Measurements from ENCODE around the gene SPATA20. TPM values are rescaled to one million over a fixed set of nuclear protein-coding genes. Genes with fewer than 3 reads are reported as not detected.

Gene SPATA20
- total and polyA plus RNA-seq, 4 donors, result 15.6 to 42.4 (median 19.6) TPM

DNA sequence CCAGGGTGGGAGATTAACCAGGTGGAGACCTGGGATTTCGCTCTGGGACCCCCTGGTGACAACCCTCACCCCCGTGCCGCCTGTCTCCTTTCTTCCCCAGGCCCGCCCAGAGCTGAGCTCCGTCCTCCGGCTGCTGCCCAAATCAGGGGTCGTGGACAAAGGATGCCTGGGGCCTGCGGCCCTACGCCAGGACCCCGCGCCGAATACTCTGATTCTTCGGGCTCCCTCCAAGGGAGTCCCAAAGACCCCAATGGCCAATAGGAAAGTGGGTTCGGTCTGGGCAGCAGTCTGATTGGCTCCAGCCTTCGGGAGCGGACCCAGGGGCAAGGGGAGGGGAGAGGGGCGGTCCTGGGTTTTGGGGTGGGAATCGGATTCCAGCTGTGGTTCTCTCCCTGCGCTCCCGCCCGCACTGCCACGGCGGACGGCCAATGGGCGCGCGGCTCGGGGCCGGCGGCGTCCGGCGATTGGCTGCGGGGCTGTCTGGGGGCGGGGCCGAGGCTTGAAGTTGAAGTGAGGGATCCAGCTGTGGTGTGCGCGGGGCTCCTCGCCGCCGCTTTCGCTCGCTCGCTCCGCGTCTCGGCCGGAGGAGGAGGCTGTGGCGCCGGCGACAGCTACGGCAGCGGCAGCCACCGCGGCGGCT lies 13.3 kb downstream of the SPATA20 start, which contains the start of gene CACNA1G:
Gene CACNA1G, plus strand, starts transcription at position 531 of the 640 bp plus-strand sequence. CDS start 745 bp downstream, outside the sequence.
- TF ChIP-seq NR2F2 (IDR thresholded peaks at IDR 0.05) (no peak), RAD21 (IDR thresholded peaks at IDR 0.05) (no peak), SP1 (IDR thresholded peaks at IDR 0.05) (no peak), RXRA (IDR thresholded peaks at IDR 0.05) (no peak), HNF4G (IDR thresholded peaks at IDR 0.05) (no peak), JUND (IDR thresholded peaks at IDR 0.05) (no peak), GABPA (IDR thresholded peaks at IDR 0.05 in 1 of 2, conservative IDR thresholded peaks at IDR 0.05 in 1 of 2) (no peak), FOXA1 (IDR thresholded peaks at IDR 0.05) (no peak), TAF1 (conservative IDR thresholded peaks at IDR 0.05) (no peak), EGR1 (IDR thresholded peaks at IDR 0.05; ENCODE audit: low read depth in 2 of 2) (no peak)
- TF ChIP-seq, protein P1, sequence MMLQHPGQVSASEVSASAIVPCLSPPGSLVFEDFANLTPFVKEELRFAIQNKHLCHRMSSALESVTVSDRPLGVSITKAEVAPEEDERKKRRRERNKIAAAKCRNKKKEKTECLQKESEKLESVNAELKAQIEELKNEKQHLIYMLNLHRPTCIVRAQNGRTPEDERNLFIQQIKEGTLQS (IDR thresholded peaks at IDR 0.05), result no peak
- TF ChIP-seq, protein P2, sequence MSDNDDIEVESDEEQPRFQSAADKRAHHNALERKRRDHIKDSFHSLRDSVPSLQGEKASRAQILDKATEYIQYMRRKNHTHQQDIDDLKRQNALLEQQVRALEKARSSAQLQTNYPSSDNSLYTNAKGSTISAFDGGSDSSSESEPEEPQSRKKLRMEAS (IDR thresholded peaks at IDR 0.05), result no peak
- TF ChIP-seq, protein P3, sequence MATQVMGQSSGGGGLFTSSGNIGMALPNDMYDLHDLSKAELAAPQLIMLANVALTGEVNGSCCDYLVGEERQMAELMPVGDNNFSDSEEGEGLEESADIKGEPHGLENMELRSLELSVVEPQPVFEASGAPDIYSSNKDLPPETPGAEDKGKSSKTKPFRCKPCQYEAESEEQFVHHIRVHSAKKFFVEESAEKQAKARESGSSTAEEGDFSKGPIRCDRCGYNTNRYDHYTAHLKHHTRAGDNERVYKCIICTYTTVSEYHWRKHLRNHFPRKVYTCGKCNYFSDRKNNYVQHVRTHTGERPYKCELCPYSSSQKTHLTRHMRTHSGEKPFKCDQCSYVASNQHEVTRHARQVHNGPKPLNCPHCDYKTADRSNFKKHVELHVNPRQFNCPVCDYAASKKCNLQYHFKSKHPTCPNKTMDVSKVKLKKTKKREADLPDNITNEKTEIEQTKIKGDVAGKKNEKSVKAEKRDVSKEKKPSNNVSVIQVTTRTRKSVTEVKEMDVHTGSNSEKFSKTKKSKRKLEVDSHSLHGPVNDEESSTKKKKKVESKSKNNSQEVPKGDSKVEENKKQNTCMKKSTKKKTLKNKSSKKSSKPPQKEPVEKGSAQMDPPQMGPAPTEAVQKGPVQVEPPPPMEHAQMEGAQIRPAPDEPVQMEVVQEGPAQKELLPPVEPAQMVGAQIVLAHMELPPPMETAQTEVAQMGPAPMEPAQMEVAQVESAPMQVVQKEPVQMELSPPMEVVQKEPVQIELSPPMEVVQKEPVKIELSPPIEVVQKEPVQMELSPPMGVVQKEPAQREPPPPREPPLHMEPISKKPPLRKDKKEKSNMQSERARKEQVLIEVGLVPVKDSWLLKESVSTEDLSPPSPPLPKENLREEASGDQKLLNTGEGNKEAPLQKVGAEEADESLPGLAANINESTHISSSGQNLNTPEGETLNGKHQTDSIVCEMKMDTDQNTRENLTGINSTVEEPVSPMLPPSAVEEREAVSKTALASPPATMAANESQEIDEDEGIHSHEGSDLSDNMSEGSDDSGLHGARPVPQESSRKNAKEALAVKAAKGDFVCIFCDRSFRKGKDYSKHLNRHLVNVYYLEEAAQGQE (IDR thresholded peaks at IDR 0.05), result no peak
- TF ChIP-seq, protein P4, sequence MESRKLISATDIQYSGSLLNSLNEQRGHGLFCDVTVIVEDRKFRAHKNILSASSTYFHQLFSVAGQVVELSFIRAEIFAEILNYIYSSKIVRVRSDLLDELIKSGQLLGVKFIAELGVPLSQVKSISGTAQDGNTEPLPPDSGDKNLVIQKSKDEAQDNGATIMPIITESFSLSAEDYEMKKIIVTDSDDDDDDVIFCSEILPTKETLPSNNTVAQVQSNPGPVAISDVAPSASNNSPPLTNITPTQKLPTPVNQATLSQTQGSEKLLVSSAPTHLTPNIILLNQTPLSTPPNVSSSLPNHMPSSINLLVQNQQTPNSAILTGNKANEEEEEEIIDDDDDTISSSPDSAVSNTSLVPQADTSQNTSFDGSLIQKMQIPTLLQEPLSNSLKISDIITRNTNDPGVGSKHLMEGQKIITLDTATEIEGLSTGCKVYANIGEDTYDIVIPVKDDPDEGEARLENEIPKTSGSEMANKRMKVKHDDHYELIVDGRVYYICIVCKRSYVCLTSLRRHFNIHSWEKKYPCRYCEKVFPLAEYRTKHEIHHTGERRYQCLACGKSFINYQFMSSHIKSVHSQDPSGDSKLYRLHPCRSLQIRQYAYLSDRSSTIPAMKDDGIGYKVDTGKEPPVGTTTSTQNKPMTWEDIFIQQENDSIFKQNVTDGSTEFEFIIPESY (IDR thresholded peaks at IDR 0.05), result no peak
- H3K36me3 ChIP-seq (ENCODE audit: control insufficient read depth in 4 of 4, insufficient read depth in 3 of 4, low read depth in 1 of 4, low read length in 3 of 4), result peaks cover 0 to 4% (median 0%) of the 10 kb centered on the region in 4 donors
- H3K9ac ChIP-seq (ENCODE audit: low read depth in 1 of 2, low read length in 2 of 2), result no peak within 1 kb of the TSS
- peaks cover 11 to 21% (median 17%) of the 10 kb centered on the region in 4 donors for H3K4me1 ChIP-seq (ENCODE audit: control insufficient read depth in 4 of 4, insufficient read depth in 4 of 4, low read length in 3 of 4)
- 2% methylated on average over 56 of the region's 56 CpGs for WGBS
- peak; percentile 86 for DNase-seq (ENCODE audit: low spot score)
- peaks cover 0 to 6% (median 3%) of the 10 kb centered on the region in 4 donors for H3K27me3 ChIP-seq (ENCODE audit: control insufficient read depth in 4 of 4, insufficient read depth in 4 of 4, low read length in 3 of 4)
- H3K9me3 ChIP-seq (ENCODE audit: control insufficient read depth in 4 of 4, low read length in 3 of 4), result no peaks in the 10 kb centered on the region
- H3K4me3 ChIP-seq (ENCODE audit: low read depth in 1 of 3, low read length in 3 of 3), result peak within 1 kb of the TSS in 1 of 3 donors; percentile 49
- H3K27ac ChIP-seq (ENCODE audit: low read depth in 1 of 2, low read length in 2 of 2), result no peak within 1 kb of the TSS

DNA sequence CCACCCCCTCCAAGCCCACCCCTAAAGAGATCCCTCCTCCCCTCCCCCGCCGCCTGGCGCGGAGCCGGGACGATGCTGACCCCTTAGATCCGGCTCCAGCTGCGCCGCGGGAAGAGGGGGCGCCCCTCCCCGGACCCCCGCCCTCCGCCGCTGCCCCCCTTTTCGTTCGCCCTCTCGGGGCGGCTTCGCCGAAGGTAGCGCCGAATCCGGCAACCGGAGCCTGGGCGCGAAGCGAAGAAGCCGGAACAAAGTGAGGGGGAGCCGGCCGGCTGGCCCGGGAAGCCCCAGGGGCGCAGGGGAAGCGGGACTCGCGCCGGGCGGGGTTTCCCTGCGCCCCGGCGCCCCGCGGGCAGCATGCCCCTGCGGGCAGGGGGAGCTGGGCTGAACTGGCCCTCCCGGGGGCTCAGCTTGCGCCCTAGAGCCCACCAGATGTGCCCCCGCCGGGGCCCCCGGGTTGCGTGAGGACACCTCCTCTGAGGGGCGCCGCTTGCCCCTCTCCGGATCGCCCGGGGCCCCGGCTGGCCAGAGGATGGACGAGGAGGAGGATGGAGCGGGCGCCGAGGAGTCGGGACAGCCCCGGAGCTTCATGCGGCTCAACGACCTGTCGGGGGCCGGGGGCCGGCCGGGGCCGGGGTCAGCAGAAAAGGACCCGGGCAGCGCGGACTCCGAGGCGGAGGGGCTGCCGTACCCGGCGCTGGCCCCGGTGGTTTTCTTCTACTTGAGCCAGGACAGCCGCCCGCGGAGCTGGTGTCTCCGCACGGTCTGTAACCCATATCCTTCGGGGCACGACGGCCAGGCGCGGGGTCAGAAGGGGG lies 14.2 kb downstream of the SPATA20 start:
- Histone ChIP-seq H3K9ac (ENCODE audit: low read depth in 1 of 2, low read length in 2 of 2) (no peak overlapping the region), H3K4me1 (ENCODE audit: control insufficient read depth in 4 of 4, insufficient read depth in 4 of 4, low read length in 3 of 4) (peaks cover 11 to 21% (median 17%) of the 10 kb centered on the region in 4 donors), H3K36me3 (ENCODE audit: control insufficient read depth in 4 of 4, insufficient read depth in 3 of 4, low read depth in 1 of 4, low read length in 3 of 4) (no peaks in the 10 kb centered on the region), H3K27me3 (ENCODE audit: control insufficient read depth in 4 of 4, insufficient read depth in 4 of 4, low read length in 3 of 4) (peaks cover 0 to 6% (median 4%) of the 10 kb centered on the region in 4 donors), H3K27ac (ENCODE audit: low read depth in 1 of 2, low read length in 2 of 2) (no peak overlapping the region), H3K4me3 (ENCODE audit: low read depth in 1 of 3, low read length in 3 of 3) (peak overlapping the region in 1 of 3 donors; percentile 49), H3K9me3 (ENCODE audit: control insufficient read depth in 4 of 4, low read length in 3 of 4) (no peaks in the 10 kb centered on the region)
- WGBS, result 4% methylated on average over 88 of the region's 88 CpGs
- DNase-seq (ENCODE audit: low spot score), result no peak
- no peak for TF ChIP-seq EGR1 (IDR thresholded peaks at IDR 0.05; ENCODE audit: low read depth in 2 of 2)
- TF ChIP-seq, protein P3 (IDR thresholded peaks at IDR 0.05), result no peak
- no peak for TF ChIP-seq TAF1 (conservative IDR thresholded peaks at IDR 0.05)
- TF ChIP-seq, protein P4 (IDR thresholded peaks at IDR 0.05), result no peak
- no peak for TF ChIP-seq JUND (IDR thresholded peaks at IDR 0.05)
- TF ChIP-seq FOXA2 (IDR thresholded peaks at IDR 0.05), result no peak
- TF ChIP-seq, protein P1 (IDR thresholded peaks at IDR 0.05), result no peak
- TF ChIP-seq, protein P2 (IDR thresholded peaks at IDR 0.05), result no peak
- no peak for TF ChIP-seq SP1 (IDR thresholded peaks at IDR 0.05)
- no peak for TF ChIP-seq YY1 (IDR thresholded peaks at IDR 0.05)
- TF ChIP-seq RAD21 (IDR thresholded peaks at IDR 0.05), result no peak
- no peak for TF ChIP-seq RXRA (IDR thresholded peaks at IDR 0.05)
